CD4-positive, alpha-beta T cell treated with Interleukin-15 for 1 hour (primary cell): ENCODE data around the gene BPI.
"Not testable (repeated sequence)": the region's sequence is repeated elsewhere in the genome, so short reads cannot be mapped to it uniquely, and the experiment has no call there.

ENCODE experiments used
- DNase-seq: peaks from one replicate; pipeline ENCODE4 v3.0.0-alpha.2; 2020

The BPI gene

DNA sequence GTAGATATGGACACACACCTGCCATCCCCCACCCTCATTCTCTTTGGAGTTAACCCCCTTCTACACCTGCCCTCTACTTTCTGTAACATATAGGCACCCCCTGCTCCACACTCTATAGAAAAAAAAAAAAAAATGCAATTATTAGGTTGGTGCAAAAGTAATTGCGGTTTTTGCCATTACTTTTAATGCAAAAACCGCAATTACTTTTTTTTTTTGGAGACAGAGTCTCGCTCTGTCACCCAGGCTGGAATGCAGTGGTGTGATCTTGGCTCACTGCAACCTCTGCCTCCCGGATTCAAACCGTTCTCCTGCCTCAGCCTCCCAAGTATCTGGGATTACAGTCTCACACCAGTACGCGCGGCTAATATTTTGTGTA, 35.6 kb downstream of the BPI start:
- not testable (repeated sequence) for DNase-seq

DNA sequence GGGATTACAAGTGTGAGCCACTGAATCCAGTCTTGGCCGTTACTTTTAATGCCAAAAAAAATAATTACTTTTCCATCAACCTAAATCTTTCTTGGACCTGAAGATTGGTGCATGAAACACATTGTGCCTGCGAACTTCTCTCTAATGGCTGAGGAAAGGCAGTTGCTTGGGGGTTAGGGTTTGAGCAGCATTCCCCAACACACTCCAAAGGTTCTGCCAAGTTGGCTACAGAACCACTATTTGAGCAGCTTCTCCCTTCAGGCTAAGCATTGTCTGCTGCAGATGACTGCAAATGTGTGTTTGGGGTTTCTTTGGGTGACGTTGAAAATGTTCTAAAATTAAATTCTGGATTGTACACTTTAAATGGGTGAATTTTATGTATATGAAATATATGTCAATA, 36.0 kb downstream of the BPI start:
- DNase-seq: no peak

DNA sequence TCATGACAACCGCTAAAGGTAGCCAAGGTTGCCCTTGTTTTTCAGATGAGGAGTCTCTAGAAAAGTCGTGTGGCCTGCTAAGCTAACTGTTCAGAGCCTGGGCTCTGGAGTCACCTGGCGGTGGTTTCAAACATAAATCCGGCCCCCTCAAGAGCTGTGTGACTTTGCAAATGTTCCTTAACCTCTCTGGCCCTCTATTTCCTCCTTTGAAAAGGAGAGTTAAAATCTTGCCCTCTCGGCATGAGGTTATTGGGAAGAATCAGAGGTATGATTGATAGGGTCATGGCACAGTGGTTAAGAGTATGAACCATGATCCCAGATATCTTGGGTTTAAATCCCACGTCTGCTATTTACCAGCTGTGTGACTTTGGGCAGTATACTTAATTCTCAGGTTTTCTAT, 36.7 kb downstream of the BPI start:
- DNase-seq: no peak

DNA sequence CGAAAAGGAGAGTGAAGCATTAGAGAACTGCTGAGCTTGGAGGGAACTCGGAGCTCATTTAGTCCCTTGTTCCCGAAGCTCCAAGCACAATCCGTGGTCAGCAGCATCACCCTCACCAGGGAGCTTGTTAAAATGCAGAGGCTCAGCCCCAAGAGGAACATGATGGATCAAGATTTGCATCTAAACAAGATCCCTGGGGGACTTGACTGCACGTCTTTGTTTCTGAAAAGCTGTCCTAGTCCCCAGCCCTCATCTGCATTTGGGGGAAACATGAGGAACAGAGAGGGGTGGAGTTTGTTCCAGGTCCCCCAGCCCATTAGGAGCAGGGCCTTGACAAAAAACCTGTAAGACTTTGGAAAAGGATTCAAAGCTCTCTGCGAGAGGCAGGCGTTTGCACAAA, 38.3 kb downstream of the BPI start:
- no peak for DNase-seq

DNA sequence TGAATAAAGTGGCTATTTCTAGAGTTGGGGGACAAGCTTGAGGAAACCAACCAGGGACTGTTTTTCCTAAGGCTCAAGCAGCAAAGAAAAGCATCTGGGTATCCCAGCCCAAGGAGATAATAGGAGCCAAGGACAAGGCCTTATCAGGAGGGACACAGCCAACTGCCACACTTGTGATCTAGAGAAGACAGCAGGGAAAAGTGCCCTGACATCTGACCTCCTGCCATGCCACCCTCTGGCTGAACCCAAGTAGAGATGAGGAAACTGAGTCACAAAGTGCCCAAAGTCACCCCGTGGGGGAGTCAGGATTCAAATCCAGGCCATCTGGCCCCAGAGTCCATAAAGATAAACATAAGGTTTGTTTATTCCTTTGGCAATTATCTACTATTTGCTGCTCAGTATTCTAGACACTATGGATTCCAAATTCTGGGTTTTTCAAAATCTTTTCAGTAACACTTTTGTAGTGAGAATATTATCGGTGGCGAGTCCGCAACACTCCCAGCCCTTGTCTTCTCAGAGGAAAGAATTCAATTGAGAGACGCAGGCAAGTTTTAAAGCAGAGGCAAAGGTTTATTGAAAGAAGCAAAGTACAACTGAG, 38.9 kb downstream of the BPI start:
- DNase-seq: no peak

DNA sequence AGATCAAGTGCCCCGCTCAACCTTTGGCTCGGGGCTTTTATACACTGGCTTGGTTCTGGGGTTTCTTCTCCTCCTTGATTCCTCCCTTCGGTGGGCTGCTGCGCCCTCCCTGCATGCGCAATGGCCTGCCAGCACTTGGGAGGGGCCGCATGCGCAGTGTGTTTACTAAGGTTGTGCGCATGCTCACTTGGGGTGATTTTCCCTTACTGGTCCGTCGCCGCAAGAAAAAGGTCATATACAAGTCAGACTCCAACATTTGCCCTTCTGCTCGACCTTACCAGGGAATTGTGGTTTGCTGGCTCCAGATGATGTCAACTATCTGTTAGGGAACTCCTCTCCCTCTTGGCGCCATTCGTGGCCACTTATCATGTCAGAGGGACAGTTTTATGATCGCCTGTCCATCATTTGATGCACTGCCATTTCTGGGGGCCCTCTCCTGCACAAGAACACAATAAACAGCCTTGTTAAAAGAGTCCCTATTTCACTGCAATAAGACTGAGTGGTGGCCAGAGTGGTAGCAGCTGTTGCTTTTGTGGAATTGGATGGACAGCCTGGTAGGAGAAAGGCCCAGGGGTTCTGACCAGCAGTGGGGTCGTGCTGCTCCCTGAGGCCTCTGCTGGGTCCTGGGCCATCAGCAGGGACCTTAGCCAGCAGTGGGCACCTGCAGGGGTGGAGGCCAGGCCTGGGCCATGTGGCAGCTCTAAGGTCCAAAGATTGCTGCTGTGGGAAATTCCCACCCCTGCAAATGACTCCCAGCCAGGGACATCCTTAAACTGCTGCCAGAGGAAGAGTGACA, 39.6 kb downstream of the BPI start:
- no peak for DNase-seq

DNA sequence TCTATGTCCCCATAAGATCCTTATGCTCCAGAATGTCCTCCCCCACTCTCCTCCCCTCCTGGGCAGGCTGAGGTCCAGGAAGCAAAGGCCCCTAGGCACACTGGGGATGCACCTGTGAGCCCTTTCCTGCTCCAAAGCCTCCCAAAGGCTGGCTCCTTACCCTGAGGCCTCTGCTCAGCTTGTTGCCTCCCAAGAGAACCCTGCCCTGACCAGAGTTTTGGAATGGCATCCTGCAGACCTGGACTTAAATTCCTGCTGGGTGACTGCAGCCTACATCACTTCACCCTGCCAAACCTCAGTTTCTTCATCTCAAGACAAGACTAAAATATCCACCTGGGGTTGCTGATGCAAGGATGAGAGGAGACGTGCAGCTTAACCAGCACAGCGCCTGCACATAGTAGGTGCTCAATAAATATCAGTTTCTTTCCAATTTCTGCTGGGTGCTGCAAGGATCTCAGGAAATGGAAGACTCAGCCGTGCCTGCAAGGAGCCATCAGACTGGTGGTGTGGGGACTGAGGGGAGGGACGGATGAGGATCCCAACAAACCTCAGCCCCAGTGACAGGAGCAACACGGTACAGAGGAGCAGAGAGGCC, 40.2 kb downstream of the BPI start:
- no peak for DNase-seq

DNA sequence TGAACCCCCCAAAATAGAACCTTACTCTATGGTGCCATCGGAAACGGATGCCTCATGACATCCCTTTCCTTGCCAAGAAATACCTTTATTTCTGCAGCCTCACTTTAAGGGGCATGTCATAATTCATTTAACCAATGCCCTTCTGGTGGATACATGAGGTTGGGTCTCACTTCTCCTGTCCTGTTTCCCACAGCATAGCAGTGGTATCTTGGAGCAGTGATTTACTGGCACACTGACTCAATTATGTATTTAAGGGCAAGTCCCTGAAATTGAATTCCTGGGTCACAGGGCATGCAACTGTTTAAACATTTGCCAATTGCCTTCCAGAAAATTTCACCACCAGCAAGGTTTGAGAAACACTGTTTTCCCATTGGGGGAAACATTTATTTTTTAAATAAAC, 41.7 kb downstream of the BPI start:
- no peak for DNase-seq

DNA sequence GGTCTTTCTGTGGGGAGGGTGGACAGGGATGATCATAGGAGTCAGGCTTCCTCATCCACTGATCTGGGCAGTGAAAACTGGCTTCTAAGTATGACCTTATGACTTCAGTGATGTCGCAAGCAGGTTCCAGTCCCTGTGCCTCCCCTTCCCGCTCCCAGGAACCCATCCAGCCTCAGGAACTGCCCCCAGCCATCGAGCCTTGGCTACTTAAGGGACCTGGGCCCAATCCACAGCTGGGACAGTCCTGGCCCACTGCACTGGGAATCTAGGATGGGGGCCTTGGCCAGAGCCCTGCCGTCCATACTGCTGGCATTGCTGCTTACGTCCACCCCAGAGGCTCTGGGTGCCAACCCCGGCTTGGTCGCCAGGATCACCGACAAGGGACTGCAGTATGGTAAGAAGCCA, 42.3 kb downstream of the BPI start, which contains the start of gene LBP:
Gene LBP, plus strand, starts transcription at position 236 of the 405 bp plus-strand sequence. Its CDS starts 35 bp downstream, at position 271.
- DNase-seq: no peak

DNA sequence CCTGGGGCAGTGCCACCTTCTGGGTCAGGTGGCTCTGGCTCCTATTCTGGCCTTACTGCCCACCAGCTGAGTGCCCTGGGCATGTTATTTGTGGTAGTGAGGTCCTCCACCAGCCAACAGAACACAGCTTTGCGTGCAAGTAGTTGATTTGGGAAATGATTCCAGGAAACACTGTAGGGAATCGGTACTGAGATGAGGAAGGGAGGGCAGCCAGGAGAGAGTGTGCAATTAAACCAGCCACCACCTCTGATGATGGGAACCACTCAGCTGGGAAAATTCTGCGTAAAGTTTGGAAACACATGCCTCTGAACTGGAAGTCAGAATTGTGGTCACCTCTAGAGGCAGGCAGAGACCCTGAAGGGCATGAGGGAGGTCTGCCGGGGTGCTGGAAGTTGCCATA, 42.8 kb downstream of the BPI start:
- DNase-seq: no peak

DNA sequence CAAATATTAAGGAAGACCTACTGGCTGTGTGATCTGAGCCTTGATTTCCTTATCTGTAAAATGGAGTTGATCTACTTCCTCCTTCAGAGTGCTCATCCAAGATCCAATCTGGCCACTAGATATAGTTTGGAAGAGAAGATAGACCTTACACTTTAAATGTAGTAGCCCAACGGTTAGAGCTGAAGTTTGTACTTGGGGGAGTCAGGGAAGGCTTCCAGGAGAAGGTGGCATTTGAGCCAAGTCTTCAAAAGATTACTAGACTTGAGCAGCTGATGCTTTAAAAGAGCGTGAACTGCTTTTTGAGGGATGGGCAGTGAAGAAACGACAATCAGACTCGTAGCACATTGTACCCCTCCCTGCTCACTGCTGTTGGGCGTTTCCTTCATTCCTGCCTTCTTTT, 45.9 kb downstream of the BPI start:
- DNase-seq: no peak

DNA sequence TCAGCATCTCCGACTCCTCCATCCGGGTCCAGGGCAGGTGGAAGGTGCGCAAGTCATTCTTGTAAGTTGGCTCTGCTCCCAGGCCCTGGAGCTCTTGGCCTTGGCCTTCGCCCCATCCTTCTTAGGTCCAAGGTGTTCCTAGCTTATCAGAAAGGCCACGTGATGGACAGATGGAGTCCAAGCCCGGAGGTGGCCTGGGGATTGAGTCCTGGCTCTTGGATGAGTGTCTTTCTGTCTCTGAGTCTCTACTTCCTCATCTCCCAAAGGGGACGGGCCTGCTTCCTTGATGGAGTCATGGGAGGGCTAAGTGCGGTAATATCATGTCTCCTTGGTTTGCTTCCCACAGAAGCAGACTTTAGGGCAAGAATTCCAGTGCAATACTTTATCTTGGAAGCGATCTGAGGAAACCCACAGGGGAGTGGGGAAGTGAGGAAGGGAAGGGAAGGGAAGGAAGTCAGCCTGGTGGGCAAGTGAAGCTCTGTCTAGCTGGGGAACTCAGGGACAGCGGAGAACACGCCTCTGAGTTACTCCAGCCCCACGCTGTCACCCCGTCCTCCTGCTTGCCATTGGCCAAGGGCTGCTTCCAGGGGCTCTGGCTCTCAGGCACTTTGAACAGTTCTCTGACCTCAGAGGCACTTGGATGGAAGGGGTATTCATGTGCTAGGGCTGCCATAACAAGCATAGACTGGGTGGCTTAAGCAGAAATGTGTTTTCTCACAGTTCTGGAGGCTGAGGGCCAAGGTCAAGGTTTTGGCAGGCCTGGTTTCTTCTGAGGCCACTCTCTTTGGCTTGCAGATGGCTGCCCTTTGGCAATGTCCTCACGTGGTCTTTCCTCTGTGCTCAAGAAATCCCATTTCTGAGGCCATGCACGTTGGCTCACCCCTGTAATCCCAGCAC, 47.2 kb downstream of the BPI start:
- no peak for DNase-seq

DNA sequence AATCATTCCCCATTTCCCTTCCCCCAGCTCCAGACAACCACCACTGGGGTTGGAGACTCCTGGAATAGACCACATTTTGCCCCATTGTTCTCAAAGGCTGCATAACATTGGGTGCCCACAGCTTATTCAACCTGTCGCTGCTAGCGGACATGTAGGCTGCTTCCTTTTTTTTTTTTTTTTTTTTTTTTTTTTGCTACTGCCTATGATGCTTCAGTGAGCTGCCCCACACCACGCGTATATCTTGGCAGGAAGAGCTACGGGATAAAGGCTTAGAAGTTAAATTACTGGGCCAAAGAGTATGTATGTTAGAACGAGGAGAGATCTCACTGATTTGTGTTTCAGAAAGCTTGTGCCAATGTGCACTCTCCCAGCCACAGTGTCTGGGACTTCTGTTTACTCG, 49.4 kb downstream of the BPI start:
- no peak for DNase-seq

DNA sequence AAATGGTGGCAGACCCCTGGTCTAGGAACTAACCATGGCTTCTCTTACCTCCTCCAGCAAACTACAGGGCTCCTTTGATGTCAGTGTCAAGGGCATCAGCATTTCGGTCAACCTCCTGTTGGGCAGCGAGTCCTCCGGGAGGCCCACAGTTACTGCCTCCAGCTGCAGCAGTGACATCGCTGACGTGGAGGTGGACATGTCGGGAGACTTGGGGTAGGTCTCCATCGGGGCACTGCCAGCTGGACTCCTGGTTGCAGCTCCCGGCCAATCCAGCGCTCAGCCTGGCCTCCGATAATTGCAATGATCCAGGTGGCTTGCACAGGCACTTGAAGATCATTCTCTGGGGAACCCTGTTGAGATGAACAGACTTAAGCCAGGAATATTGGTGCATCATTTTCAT, 50.3 kb downstream of the BPI start:
- no peak for DNase-seq

DNA sequence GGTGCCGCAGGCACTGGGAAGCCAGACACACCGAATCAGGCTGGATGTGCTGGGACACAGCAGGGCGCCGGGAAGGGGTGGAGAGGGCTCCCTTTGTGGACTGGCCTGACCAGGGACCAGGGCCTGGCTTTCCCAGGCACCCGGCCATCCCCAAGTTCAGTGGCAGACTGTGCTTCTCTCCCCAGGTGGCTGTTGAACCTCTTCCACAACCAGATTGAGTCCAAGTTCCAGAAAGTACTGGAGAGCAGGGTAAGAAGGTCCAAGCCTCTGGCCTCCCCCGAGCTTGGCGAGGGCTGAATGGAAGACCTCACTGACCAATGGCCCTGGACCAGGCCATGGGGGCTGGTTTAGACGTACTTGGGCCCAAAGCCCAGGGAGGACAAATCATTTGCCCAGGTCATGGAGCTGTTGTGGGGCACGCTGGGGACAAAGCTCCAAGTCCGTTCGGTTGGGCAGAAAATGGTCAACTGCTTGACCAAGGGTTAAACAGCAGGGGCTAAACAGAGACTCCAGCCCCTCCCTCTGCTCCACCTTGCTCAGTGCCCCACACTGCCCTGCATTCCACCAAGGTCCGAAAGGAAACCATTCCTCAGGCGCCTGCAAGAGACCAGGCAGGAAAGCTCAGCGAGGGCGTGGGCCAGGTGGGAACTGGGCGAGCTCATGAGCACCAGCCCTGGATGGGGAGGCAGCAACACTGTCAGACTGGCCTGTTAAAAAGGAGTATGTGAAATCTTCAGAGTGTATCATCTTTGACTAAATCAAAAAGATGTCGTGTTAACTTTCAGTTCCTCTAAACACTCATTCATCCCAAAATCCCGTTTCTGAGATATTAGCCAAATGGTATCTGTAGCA, 51.4 kb downstream of the BPI start:
- no peak for DNase-seq

DNA sequence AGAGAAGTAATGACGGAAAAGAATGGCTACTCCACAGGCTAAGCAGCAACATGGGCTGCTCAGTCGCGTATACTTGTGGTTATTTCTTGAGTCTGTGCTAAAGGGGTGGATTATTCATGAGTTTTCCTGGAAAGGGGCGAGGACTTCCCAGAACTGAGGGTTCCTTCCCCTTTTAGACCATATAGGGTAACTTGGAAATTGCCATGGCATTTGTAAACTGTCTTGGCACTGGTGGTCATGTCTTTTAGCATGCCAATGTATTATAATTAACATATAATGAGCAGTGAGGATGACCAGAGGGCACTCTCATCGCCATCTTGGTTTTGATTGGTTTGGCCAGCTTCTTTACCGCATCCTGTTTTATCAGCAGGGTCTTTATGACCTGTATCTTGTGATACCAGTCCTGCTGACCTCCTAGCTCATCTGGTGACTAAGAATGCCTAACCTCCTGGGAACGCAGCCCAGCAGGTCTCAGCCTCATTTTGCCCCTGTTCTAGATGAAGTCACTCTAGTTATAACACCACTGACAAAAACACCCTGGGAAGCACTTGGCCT, 53.8 kb downstream of the BPI start:
- DNase-seq: no peak

DNA sequence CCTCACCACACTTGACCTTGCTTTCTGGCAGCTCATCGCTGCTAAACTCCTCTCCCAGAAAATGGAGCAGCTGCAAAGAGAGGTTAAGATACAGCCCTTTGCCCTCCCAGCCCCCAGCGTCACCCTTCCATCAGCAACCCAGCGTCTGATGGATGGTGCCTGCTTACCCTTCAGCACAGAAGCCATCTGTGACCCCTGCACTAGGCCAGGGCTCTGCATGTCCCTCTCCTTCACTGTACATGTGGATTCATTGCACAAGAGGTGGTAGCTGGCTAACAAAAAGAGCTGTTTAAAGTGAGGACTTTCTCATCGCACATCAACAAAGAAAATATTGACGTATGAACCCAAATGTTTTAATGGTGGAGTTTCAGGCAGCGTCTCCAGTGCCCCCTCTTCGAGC, 54.6 kb downstream of the BPI start:
- DNase-seq: no peak

DNA sequence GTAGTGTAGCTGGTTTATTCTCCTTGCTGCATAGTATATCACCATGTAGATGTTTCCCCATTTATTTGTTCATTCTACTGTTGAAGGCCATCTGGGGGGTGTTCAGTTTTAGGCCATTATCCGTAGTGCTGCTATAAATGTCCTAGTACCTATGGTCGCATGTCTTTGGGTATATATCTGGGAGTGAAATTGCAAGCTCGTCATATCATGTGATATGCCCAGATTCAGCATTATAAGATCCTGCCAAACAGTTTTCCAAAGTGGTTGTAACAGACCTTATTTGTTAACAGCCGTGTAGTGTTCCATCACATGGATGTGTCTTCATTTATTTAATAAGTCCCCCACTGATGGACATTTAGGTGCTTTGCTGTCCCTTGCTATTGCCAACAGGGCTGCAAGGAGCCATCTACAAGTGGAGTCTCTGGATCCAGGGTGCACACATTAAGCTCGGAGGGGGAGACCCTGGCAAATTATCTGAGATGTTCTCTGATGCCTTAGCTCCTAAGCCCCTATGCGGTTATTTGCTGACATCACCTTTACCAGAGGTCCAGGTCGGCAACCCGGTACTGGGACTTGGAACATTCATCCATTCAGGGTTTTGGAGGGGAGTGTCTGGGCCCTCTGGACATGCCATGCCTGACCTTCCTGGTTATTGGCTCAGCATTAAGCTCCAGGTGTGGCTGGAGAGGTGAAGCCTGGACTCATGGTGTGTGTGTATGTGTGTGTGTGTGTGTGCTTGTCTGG, 59.2 kb downstream of the BPI start:
- DNase-seq: no peak

DNA sequence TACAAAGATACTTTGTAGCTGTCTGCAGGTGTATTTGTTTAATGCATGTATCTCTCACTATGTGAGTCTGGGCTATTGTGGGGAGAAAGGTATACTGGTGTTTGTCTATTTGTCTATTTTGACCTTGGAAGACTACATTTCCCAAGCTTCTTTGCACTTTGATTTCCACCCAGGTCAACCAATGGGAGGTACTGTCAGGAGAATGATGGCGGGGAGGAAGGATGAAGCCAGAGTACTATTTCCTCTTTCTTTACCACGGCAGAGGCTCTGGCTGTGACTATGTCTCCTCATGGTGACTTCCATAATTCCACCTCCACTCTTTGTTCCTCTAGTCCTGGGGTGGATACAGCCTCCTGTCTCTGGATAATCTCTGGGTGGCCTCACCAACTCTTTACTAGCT, 65.4 kb downstream of the BPI start:
- DNase-seq: no peak

DNA sequence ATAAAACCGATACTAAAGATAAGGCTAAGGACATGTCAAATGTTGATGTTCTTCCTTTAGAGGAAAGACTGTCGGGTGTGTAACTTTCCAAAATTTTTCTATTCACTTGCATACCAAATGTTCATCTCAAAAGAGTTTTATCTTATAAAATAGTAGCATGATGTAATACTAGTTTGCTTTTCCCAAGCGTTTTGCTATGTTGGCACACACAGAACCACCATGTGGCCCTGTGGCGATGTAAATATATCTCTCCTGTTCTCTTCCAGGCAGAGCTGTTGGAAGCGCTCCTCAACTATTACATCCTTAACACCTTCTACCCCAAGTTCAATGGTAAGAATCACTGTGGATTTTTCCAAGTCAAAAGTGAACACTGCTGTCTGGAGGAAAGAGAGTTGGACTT, 68.8 kb downstream of the BPI start:
- no peak for DNase-seq

DNA sequence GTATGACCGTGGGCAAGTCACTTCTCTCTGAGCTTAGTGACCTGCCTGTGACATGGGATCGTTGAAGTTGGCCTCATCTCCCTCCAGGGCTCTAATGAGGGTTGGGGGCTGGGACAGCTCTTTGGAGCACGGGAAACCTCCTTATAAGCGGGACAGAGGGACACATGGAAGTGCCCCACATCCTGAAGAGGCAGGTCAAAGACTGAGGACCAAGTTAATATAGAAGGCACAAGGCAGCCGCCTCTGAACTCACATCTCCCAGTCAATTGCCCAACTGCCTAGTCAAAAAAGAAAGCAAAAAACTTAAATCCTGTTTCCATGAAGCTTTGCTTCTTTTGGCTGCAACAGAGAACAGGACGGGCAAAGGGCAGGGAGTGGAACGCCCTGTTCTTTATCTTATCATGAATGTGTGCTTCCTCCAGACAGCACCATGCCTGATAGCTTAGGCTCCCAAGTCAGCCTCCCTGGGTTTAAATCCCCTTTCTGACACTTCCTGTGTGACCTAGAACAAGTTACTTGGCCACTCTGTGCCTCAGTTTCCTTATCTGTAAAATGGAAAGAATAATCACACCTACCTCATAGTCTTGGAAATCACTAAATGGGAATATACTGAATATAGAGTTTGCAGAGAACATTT, 69.4 kb downstream of the BPI start:
- DNase-seq: no peak
